Lung microvascular endothelial cell (primary cell): ENCODE data around the gene ZNF626. TPM values are rescaled to one million over a fixed set of nuclear protein-coding genes. Genes with fewer than 3 reads are reported as not detected.
"Not testable (repeated sequence)": the region's sequence is repeated elsewhere in the genome, so short reads cannot be mapped to it uniquely, and the experiment has no call there.

Source experiments
- DNase-seq, 2 donors: peaks; one replicate each; pipeline versions ENCODE4 v3.0.0 to v3.0.0-alpha.2; 2010; ENCODE audit warnings: low read depth in 2 of 2
- total RNA-seq: library from RNA; depleted of rRNA; stranded (reverse); fragments of >200 nt; gene quantifications from 2 replicates; pipeline ENCODE4 v1.2.1, GENCODE V29; 2014

The ZNF626 gene
- total RNA-seq = 7.4 and 13.1 TPM in 2 replicates

DNA sequence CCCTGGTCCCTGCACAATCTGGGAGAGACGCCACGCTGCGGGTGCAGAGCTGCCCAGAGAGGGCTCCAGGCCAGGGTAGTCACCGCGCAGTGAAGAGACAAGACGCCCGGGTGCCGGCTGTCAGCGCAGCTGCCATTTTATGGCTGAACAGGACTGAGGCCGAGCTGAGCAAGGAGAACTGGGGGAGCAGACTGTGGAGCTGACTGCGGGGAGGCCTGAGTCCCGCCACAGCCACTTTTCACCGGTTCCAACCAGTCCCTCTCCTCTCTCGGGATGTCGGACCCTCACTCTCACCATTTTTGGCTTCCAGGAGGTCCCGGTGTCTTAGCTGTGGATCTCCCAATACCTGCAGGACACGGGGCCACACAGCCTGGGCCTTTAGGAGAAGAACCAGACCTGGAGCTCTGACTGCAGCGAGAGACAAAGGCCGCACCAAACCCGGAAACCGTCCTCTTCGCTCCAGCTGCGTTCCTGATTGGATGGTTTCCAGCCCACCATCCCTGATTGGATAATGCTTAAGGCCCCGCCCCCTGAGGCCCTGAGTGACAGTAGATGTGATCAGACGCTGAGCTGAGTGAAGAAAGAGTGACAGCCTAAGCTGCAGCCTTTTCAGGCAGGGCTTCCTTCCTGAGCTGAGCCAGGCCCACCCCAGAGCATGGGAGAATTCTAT lies at the start of gene ZNF626:
Gene ZNF626, minus strand, starts transcription at position 422 of the 670 bp plus-strand sequence. Its CDS starts 125 bp downstream, at position 297.
- DNase-seq = peak; percentile 98

DNA sequence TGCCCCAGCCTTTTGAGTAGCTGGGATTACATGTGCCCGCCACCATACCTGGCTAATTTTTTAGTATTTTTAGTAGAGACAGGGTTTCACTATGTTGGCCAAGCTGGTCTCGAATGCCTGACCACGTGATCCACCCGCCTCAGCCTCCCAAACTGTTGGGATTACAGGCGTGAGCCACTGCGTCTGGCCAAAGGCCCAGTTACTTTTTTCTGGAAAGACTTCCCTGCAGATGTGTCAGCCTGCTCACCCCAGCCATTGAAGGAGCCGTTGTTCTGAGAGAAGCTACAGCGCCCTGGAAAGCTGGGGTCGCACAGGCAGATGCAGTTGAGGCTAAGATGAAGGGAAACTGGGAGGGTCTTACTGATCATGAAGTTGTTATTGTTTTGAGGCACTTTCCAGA lies 7.9 kb upstream of the ZNF626 start:
- DNase-seq = no peak

DNA sequence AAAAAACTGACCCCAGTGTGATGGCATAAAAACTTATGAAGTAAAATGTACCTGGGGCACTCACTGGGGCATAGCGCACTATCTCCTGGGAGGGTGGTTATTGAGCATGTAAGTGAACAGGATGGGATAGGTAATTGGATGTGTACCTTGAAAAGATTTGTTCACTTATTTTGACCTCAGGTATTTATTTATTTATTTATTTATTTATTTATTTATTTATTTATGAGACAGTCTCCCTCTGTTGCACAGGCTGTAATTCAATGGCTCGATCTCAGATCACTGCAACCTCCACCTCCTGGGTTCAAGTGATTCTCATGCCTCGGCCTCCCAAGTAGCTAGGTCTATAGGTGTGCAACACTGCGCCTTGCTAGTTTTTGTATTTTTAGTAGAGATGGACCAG lies 5.9 kb upstream of the ZNF626 start:
- no peak for DNase-seq

DNA sequence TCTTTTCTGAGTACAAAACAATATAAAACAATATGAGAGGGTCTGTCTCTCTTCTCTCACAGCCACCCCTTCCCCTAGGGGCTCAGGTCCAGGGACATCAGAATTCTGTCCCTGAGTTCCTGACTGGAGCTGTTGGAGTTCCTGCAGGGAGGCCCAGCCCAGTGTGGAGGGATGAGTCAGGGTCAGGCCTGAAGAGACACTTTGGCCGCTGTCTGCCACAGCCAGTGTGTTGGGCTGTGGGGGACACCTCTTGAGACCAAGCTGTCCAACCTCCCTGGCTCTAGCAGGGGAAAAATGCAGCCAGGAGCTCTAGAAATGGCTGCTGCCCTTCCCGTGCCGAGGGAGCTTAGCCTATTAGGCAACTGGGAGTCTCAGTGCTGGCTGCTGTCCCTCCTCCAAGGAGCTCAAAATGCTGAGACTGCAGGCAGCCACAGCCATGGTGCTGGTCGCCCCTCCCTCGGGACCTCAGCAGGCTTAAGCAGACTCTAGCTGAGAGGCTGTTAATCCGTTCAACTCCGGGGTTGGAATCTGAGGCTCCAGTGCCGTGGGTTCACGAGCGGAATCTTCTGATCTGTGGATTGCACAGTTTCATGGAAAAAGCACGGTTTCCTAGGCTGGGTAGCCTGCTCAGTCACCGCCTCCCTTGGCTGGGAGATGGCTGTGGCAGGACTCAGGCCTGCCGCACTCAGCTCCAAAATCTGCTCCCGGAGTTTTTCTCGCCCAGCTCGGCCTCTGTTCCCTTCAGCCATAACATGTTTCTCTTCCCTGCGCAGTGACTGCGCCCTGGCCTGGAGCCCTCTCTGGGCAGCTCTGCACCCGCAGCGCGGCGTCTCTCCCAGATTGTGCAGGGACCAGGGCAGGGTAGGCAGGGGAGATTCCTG lies 3.8 kb upstream of the ZNF626 start:
- no peak for DNase-seq

DNA sequence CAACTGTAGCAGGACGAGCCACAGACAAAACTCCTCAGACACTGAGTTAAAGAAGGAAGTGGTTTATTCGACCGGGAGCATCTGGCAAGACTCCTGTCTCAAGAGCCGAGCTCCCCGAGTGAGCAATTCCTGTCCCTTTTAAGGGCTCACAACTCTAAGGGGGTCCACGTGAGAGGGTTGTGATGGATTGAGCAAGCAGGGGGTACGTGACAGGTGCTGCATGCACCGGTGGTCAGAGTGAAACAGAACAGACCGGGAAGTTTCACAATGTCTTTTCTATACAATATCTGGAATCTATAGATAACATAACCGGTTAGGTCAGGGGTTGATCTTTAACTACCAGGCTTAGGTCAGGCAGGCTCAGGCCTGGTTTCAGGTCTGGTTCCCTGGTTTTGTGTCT lies 3.1 kb upstream of the ZNF626 start:
- not testable (repeated sequence) for DNase-seq

DNA sequence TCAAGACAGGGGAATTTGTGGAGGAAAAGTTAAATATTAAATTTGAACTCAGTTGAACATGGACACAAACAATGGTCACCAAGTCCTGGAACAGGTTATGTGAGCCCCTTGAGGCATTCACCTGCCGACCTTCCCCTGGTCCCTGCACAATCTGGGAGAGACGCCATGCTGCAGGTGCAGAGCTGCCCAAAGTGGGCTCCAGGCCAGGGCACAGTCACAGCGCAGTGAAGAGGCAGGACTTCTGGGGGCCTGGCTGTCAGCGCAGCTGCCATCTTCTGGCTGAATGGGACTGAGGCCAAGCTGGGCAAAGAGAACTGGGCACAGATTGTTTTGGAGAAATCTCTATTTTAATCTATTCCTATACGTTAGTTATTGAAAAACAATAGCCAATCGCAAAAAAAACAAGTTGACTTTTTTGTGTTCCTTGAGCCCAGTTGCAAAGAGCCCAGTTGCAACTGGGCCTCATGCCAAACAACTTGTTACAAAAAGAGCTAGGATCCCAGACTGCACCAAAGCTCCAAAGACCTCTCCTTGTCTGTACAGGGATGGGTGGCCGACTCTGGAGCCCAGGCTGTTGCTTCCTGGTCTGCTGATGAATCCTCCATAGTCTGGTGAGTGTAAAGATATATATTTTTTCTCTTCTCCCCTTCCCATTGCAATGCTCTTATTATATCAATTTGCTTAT lies 1.2 kb upstream of the ZNF626 start:
- DNase-seq = no peak

DNA sequence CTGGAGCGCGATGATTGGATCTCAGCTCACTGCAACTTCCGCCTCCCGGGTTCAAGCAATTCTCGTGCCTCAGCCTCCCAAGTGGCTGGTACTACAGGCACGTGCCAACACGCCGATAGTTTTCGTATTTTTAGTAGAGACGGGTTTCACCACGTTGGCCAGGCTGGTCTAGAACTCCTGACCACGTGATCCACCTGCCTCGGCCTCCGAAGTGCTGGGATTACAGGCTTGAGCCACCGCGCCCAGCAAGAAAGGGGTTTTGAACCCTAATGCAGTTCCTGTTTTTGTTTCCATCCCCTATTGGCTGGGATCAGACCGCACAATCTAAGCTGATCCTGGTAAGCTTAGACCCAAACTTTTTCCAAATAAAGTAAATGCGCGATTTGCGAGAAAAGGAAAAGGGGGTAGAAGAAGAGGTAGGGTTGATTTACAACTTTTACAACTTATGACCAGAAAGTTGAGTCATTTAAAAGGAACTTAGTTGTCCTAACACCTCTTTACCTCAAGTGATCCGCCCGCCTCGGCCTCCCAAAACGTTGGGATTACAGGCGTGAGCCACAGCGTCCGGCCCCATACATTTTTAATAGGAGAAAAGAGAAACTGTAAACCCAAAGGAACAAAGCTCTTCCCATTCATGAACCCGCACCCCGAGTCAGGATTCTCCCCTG lies 764 bp downstream of the ZNF626 start:
- peak; percentile 6 to 22 for DNase-seq

DNA sequence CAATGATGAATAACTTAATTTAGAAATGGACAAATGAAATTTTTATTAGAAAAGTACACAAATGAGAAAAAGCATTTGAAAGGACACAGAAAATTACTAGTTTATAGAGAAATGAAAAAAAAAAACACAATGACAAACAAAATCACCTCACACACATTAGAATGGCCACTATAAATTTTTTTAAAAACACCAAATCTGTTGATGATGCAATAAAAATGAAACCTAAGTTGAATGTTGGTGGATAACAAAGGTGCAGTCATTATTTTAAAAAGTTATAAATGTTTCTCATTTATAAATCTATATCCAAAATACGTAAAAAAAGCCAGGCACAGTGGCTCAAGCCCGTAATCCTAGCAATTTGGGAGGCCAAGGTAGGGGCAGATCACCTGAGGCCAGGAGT lies 20.8 kb downstream of the ZNF626 start:
- no peak for DNase-seq

DNA sequence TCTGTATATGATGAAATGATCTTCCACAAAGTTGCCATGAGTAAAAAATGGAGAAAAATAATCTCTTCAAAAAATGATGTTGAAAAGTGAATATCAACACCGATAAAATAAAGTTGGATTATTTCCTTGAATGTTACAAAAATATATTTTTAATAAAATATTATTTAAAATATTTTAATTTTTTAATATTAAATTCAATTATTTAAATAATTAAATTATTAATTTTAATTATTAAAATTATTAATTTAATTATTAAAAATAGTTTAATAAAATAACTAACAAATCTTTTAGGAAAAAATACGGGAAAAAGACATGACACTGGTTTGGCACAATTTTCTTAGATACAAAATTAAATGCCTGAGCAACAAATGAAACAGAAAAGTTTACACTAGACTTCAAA lies 21.3 kb downstream of the ZNF626 start:
- no peak for DNase-seq

DNA sequence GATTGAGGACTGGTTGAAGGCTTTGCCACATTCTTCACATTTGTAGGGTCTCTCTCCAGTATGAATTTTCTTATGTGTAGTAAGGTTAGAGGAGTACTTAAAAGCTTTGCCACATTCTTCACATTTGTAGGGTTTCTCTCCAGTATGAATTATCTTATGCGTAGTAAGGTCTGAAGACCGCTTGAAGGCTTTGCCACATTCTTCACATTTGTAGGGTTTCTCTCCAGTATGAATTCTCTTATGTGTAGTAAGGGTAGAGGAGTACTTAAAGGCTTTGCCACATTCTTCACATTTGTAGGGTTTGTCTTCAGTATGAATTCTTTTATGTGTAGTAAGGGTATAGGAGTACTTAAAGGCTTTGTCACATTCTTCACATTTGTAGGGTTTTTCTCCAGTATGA lies 36.8 kb downstream of the ZNF626 start:
- not testable (repeated sequence) for DNase-seq

DNA sequence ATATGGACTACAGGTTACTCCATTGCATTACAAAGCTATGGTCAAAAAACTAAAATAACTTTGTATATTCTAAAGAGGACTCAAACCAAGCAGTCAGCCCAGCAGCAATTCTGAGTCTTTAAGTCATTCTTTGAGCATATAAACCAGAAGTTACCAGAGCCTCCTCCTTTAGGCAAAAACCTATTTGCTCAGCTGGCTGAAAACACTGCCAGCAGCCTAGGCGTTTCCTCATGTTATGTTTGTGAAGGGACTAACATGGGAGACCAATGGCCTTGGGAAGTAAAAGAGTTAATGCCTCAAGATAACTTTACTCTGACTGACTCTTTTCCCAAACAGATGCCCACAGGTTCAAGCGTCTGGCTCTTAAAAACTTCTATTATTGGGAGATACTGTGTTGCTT lies 45.3 kb downstream of the ZNF626 start:
- no peak for DNase-seq

DNA sequence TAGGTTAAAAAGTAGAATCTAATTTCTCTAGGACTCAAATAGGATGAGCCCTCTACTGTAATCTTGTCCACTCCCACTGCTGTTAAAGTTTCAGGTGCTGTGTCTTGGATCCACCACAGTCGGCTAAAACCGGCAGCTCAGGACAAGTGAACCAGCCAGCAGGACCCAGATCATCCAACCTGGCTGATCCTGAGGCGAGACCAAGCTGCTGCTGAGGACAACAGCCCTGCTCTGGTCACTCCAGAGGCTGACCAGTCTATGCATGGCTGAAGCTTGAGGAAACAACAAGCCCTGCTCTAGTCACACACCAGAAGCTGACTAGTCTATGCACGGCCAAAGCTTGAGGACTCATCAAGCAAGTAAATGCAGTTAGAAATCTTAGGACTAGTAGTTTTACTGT lies 46.4 kb downstream of the ZNF626 start:
- DNase-seq = not testable (repeated sequence)

DNA sequence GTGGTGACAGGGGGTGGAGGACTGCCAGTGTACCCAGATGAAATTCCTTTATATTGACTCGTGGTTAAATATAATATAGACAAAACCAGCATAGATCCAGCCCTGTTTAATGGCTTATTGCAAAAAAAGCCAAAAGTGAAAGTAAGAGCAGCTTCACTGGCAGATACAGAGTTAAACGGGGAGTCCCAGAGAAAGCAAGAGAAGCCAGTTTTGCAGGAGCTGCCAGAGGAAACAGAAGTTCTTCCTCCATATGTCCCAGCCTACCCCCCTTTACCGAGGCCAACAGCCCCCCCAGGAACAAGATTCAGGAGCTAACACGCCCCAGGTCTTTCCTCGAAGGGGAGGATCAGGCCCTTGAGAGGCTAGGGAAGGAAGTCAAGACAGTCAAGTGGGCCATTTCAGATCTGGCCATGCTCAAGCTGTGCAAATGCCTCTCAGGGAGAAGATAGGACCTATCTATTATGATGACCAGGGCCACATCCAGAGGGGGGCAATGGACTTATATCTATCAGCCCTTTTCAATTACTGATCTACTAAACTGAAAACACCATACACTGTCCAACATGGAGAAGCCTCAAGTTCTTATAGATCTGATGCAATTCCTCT lies 48.6 kb downstream of the ZNF626 start:
- no peak for DNase-seq

DNA sequence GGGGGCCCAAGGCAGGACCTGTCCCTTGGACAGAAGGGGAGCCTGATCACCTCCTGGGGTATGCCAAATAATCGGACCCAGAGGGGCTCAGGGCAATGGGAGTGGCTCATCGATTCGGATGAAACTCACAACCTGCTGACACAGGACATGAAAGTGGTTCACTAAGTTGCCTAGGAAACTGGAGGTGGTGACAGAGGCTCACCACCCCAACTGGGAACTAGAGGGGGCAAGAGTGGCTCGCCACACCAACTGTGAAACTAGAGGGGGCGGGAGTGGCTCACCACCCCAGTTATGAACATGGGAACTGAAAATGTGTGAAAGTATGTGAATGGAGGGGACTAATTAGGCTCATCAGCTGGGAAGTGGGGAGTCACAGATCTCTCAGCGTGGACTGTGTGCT lies 49.5 kb downstream of the ZNF626 start:
- no peak for DNase-seq

DNA sequence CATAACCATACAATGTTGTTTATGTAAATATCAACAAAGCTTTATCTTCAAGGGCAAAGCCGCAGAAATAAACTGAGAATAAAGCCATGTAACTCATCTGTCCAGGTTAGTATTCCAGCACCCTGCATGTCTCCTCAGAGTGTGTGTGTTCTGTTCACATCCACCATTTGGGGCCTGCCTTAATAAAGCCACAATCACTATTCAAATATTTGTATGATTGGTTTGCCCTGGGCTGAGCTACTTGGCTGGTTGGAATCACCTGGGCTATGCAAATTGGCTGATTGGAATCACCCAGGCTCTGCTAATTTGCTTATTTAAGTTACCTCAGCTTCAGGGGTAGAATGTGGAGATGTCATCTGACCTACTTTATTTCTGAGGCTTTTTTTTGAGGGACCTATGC lies 53.4 kb downstream of the ZNF626 start:
- DNase-seq = no peak

Other genes starting within 250 kb of the ZNF626 start
- 5.4 and 10.1 TPM in 2 replicates for gene ZNF737, start 95.8 kb downstream of the ZNF626 start, total RNA-seq
- gene ZNF66, start 114.7 kb upstream of the ZNF626 start, total RNA-seq = 2.8 and 3.2 TPM in 2 replicates